ENCODE measurements around the gene MACROD2.

DNA sequence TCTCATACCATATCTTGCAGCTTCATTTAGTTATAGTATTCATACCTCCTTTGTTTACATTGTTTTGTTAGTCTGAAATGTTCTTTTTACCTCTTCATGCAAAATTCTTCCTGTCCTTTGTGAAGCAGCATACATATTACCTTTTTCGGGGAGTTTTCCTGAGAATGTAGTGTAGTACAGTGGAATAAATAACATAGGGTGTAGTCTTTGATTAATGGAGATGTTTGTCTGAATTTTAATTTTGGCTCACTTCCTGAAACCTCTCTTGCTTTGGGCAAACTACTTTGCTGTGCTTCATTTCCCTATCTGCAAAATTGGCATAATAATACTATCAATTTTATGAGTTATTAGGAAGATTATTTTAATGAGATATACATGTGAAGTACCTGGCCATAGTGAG lies 5.6 kb downstream of the MACROD2 start:
- TF ChIP-seq CTCF (conservative IDR thresholded peaks at IDR 0.05; ENCODE audit: low read depth in 2 of 2) (no peak), POLR2AphosphoS5 (IDR thresholded peaks at IDR 0.05; ENCODE audit: low read depth) (no peak), EZH2 (IDR thresholded peaks at IDR 0.05; ENCODE audit: low read depth, unreplicated experiment) (no peak), JUNB (IDR thresholded peaks at IDR 0.05; ENCODE audit: unreplicated experiment) (no peak)
- TF ChIP-seq, protein P1, sequence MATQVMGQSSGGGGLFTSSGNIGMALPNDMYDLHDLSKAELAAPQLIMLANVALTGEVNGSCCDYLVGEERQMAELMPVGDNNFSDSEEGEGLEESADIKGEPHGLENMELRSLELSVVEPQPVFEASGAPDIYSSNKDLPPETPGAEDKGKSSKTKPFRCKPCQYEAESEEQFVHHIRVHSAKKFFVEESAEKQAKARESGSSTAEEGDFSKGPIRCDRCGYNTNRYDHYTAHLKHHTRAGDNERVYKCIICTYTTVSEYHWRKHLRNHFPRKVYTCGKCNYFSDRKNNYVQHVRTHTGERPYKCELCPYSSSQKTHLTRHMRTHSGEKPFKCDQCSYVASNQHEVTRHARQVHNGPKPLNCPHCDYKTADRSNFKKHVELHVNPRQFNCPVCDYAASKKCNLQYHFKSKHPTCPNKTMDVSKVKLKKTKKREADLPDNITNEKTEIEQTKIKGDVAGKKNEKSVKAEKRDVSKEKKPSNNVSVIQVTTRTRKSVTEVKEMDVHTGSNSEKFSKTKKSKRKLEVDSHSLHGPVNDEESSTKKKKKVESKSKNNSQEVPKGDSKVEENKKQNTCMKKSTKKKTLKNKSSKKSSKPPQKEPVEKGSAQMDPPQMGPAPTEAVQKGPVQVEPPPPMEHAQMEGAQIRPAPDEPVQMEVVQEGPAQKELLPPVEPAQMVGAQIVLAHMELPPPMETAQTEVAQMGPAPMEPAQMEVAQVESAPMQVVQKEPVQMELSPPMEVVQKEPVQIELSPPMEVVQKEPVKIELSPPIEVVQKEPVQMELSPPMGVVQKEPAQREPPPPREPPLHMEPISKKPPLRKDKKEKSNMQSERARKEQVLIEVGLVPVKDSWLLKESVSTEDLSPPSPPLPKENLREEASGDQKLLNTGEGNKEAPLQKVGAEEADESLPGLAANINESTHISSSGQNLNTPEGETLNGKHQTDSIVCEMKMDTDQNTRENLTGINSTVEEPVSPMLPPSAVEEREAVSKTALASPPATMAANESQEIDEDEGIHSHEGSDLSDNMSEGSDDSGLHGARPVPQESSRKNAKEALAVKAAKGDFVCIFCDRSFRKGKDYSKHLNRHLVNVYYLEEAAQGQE (IDR thresholded peaks at IDR 0.05; ENCODE audit: unreplicated experiment), result no peak

Data from GM23338 (cell line).